ENCODE results near the gene ASCC2. TPM values are rescaled to one million over a fixed set of nuclear protein-coding genes. Genes with fewer than 3 reads are reported as not detected.

ASCC2 gene
- total RNA-seq, 2 experiments from 2014 or later = 56.0 to 69.9 TPM

DNA sequence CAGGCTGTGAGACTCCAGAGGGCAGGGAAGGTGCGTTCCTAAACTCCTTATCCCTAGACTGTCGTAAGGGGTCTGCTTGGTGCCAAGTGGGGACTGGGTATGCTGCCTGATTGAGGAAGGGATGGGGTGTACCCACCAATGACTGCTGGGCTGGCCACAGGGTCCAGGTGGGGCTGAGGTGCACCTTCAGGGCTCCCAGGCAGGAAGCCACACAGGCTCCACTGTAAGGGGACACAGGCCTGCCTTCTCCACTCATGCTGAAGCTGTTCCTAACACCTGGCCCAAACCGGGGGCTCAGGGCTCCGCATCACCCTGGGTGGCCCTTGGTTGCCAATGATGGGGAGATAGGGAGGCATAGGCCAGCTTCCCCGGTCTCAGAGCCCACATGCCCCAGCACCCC is 97.9 kb downstream of the ASCC2 start:
- CTCF ChIA-PET = no interaction called here

DNA sequence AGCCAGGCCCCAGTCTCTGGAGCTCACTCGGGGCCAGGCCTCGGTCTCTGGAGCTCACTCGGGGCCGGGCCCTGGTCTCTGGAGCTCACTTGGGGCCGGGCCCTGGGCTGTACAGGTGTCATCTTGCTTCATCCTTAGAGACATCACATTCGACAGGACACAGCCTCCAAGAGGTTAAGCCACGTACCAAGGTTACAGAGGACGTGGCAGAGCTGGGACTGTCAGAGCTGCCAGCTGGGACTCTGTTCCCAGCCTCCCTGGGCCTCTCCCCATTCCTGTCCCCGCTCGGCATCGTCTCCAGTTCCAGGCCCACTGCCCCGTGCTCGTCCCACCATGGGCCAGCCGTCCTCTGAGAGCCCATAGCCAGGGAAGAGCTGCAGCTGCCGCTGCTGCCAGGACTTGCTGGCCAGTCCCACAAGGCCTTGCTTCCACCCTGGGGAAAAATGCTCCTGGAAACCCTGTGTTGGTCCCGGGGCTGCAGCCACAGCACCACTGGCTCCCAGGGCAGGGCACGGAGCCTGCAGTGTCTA is 98.7 kb downstream of the ASCC2 start:
- Mint-ChIP-seq H3K9me3 (ENCODE audit: low read depth) (no peaks in the 10 kb centered on the region), H3K4me1 (no peaks in the 10 kb centered on the region), H3K27me3 (no peaks in the 10 kb centered on the region), H3K4me3 (no peak overlapping the region), H3K27ac (no peak overlapping the region), H3K36me3 (ENCODE audit: low read depth) (peaks cover 3% of the 10 kb centered on the region)
- ATAC-seq (no peak), DNase-seq (no peak)
- ChIA-PET CTCF (no interaction called here), POLR2A (no interaction called here)
- intact Hi-C loops (cut with DNase I, micrococcal nuclease) = no loop called here

More for the DNA sequence above, 97.9 kb downstream of the ASCC2 start:
- no peak overlapping the region for H3K4me3 Mint-ChIP-seq
- no peak for DNase-seq
- H3K4me1 Mint-ChIP-seq = no peaks in the 10 kb centered on the region
- POLR2A ChIA-PET = no interaction called here
- H3K27me3 Mint-ChIP-seq = no peaks in the 10 kb centered on the region
- intact Hi-C loops (cut with DNase I, micrococcal nuclease) = no loop called here
- H3K36me3 Mint-ChIP-seq (ENCODE audit: low read depth) = peaks cover 3% of the 10 kb centered on the region
- H3K9me3 Mint-ChIP-seq (ENCODE audit: low read depth) = no peaks in the 10 kb centered on the region
- H3K27ac Mint-ChIP-seq = no peak overlapping the region
- ATAC-seq = no peak

Other genes starting within 250 kb of the ASCC2 start
- 10 to 100 TPM; 40.2 to 43.1 TPM for gene NF2, start 234.6 kb downstream of the ASCC2 start, total RNA-seq
- gene CABP7, start 118.3 kb downstream of the ASCC2 start, total RNA-seq = not detected
- gene ZMAT5, start 71.3 kb downstream of the ASCC2 start, total RNA-seq = 10 to 100 TPM; 19.2 to 25.1 TPM
- gene UQCR10, start 70.9 kb downstream of the ASCC2 start, total RNA-seq = 10 to 100 TPM; 95.5 to 95.9 TPM
- 10 to 100 TPM; 19.2 to 22.8 TPM for gene MTMR3, start 44.9 kb upstream of the ASCC2 start, total RNA-seq
- not detected for gene HORMAD2, start 242.2 kb upstream of the ASCC2 start, total RNA-seq

Measured in activated CD4-positive, alpha-beta T cell treated with anti-CD3 and anti-CD28 coated beads for 36 hours (primary cell).